Measurements from ENCODE around the gene ZNF385D.

Gene ZNF385D

GRCh38 chr3:21592828-21593227 lies 158.2 kb downstream of the ZNF385D start:
- Histone ChIP-seq H3K9me3 (no peaks in the 10 kb centered on the region), H3K27me3 (ENCODE audit: low read depth) (no peaks in the 10 kb centered on the region), H3K36me3 (replicated peaks) (no peaks in the 10 kb centered on the region), H3K4me1 (peaks cover 12% of the 10 kb centered on the region), H3K4me3 (no peak overlapping the region)
- in situ Hi-C loops (cut with MboI; ENCODE audit: low sequenced_read_pairs): no loop called here
- DNase-seq (ENCODE audit: low spot score in 2 of 2): no peak

GRCh38 chr3:21587894-21588293 lies 163.1 kb downstream of the ZNF385D start:
- no peaks in the 10 kb centered on the region for H3K9me3 ChIP-seq

GRCh38 chr3:21585216-21585740 lies 165.7 kb downstream of the ZNF385D start:
- Histone ChIP-seq H3K4me3 (no peak overlapping the region), H3K4me1 (peaks cover 5% of the 10 kb centered on the region)
- in situ Hi-C loops (cut with MboI; ENCODE audit: low sequenced_read_pairs): no loop called here

More at GRCh38 chr3:21587894-21588293, 163.1 kb downstream of the ZNF385D start:
- Histone ChIP-seq H3K4me3 (no peak overlapping the region), H3K27me3 (ENCODE audit: low read depth) (no peaks in the 10 kb centered on the region), H3K36me3 (replicated peaks) (no peaks in the 10 kb centered on the region), H3K4me1 (peaks cover 6% of the 10 kb centered on the region)
- in situ Hi-C loops (cut with MboI; ENCODE audit: low sequenced_read_pairs): no loop called here
- no peak for DNase-seq (ENCODE audit: low spot score in 2 of 2)

GRCh38 chr3:21573291-21573690 lies 177.7 kb downstream of the ZNF385D start:
- H3K4me3 ChIP-seq: no peak overlapping the region
- no peaks in the 10 kb centered on the region for H3K36me3 ChIP-seq (replicated peaks)
- no peaks in the 10 kb centered on the region for H3K9me3 ChIP-seq
- DNase-seq (ENCODE audit: low spot score in 2 of 2): no peak
- no peaks in the 10 kb centered on the region for H3K4me1 ChIP-seq
- in situ Hi-C loops (cut with MboI; ENCODE audit: low sequenced_read_pairs): no loop called here
- no peaks in the 10 kb centered on the region for H3K27me3 ChIP-seq (ENCODE audit: low read depth)

More at GRCh38 chr3:21585216-21585740, 165.7 kb downstream of the ZNF385D start:
- Histone ChIP-seq H3K36me3 (replicated peaks) (no peaks in the 10 kb centered on the region), H3K9me3 (no peaks in the 10 kb centered on the region), H3K27me3 (ENCODE audit: low read depth) (no peaks in the 10 kb centered on the region)
- no peak for DNase-seq (ENCODE audit: low spot score in 2 of 2)

- H3K36me3 ChIP-seq (replicated peaks): no peaks in the 10 kb centered on the region
- in situ Hi-C loops (cut with MboI; ENCODE audit: low sequenced_read_pairs): no loop called here
- H3K4me3 ChIP-seq: no peak overlapping the region
- H3K4me1 ChIP-seq: no peaks in the 10 kb centered on the region
- no peak for DNase-seq (ENCODE audit: low spot score in 2 of 2)
- H3K27me3 ChIP-seq (ENCODE audit: low read depth): no peaks in the 10 kb centered on the region
- H3K9me3 ChIP-seq: no peaks in the 10 kb centered on the region
Observed at GRCh38 chr3:21564531-21564930, 186.5 kb downstream of the ZNF385D start.

- Histone ChIP-seq H3K36me3 (replicated peaks) (no peaks in the 10 kb centered on the region), H3K9me3 (no peaks in the 10 kb centered on the region), H3K27me3 (ENCODE audit: low read depth) (no peaks in the 10 kb centered on the region), H3K4me3 (no peak overlapping the region), H3K4me1 (no peaks in the 10 kb centered on the region)
- in situ Hi-C loops (cut with MboI; ENCODE audit: low sequenced_read_pairs): no loop called here
- DNase-seq (ENCODE audit: low spot score in 2 of 2): no peak
Observed at GRCh38 chr3:21562243-21562642, 188.8 kb downstream of the ZNF385D start.

GRCh38 chr3:21561472-21561871 lies 189.5 kb downstream of the ZNF385D start:
- in situ Hi-C loops (cut with MboI; ENCODE audit: low sequenced_read_pairs): no loop called here
- Histone ChIP-seq H3K9me3 (no peaks in the 10 kb centered on the region), H3K36me3 (replicated peaks) (no peaks in the 10 kb centered on the region), H3K4me3 (no peak overlapping the region), H3K27me3 (ENCODE audit: low read depth) (no peaks in the 10 kb centered on the region), H3K4me1 (no peaks in the 10 kb centered on the region)
- no peak for DNase-seq (ENCODE audit: low spot score in 2 of 2)

- Histone ChIP-seq H3K9me3 (no peaks in the 10 kb centered on the region), H3K4me1 (no peaks in the 10 kb centered on the region), H3K4me3 (no peak overlapping the region), H3K27me3 (ENCODE audit: low read depth) (no peaks in the 10 kb centered on the region), H3K36me3 (replicated peaks) (no peaks in the 10 kb centered on the region)
- in situ Hi-C loops (cut with MboI; ENCODE audit: low sequenced_read_pairs): no loop called here
- no peak for DNase-seq (ENCODE audit: low spot score in 2 of 2)
Observed at GRCh38 chr3:21551019-21551418, 200.0 kb downstream of the ZNF385D start.

GRCh38 chr3:21544076-21544462 lies 206.9 kb downstream of the ZNF385D start:
- in situ Hi-C loops (cut with MboI; ENCODE audit: low sequenced_read_pairs): no loop called here
- H3K9me3 ChIP-seq: no peaks in the 10 kb centered on the region
- H3K36me3 ChIP-seq (replicated peaks): no peaks in the 10 kb centered on the region
- H3K4me1 ChIP-seq: no peaks in the 10 kb centered on the region
- no peak for DNase-seq (ENCODE audit: low spot score in 2 of 2)
- H3K27me3 ChIP-seq (ENCODE audit: low read depth): no peaks in the 10 kb centered on the region
- H3K4me3 ChIP-seq: no peak overlapping the region

GRCh38 chr3:21543380-21544075 lies 207.5 kb downstream of the ZNF385D start:
- Histone ChIP-seq H3K4me1 (no peaks in the 10 kb centered on the region), H3K27me3 (ENCODE audit: low read depth) (no peaks in the 10 kb centered on the region), H3K9me3 (no peaks in the 10 kb centered on the region), H3K4me3 (no peak overlapping the region), H3K36me3 (replicated peaks) (no peaks in the 10 kb centered on the region)
- in situ Hi-C loops (cut with MboI; ENCODE audit: low sequenced_read_pairs): no loop called here
- DNase-seq (ENCODE audit: low spot score in 2 of 2): no peak

GRCh38 chr3:21542656-21543379 lies 208.2 kb downstream of the ZNF385D start:
- in situ Hi-C loops (cut with MboI; ENCODE audit: low sequenced_read_pairs): no loop called here
- no peak overlapping the region for H3K4me3 ChIP-seq
- no peaks in the 10 kb centered on the region for H3K36me3 ChIP-seq (replicated peaks)
- H3K4me1 ChIP-seq: no peaks in the 10 kb centered on the region
- H3K9me3 ChIP-seq: no peaks in the 10 kb centered on the region
- H3K27me3 ChIP-seq (ENCODE audit: low read depth): no peaks in the 10 kb centered on the region
- DNase-seq (ENCODE audit: low spot score in 2 of 2): no peak

- no peaks in the 10 kb centered on the region for H3K36me3 ChIP-seq (replicated peaks)
- no peak for DNase-seq (ENCODE audit: low spot score in 2 of 2)
- no peak overlapping the region for H3K4me3 ChIP-seq
- H3K9me3 ChIP-seq: no peaks in the 10 kb centered on the region
- in situ Hi-C loops (cut with MboI; ENCODE audit: low sequenced_read_pairs): no loop called here
- no peaks in the 10 kb centered on the region for H3K4me1 ChIP-seq
- no peaks in the 10 kb centered on the region for H3K27me3 ChIP-seq (ENCODE audit: low read depth)
Observed at GRCh38 chr3:21540265-21540664, 210.7 kb downstream of the ZNF385D start.

- no peaks in the 10 kb centered on the region for H3K27me3 ChIP-seq (ENCODE audit: low read depth)
- H3K36me3 ChIP-seq (replicated peaks): no peaks in the 10 kb centered on the region
- H3K9me3 ChIP-seq: no peaks in the 10 kb centered on the region
- in situ Hi-C loops (cut with MboI; ENCODE audit: low sequenced_read_pairs): no loop called here
- no peak for DNase-seq (ENCODE audit: low spot score in 2 of 2)
- no peaks in the 10 kb centered on the region for H3K4me1 ChIP-seq
- no peak overlapping the region for H3K4me3 ChIP-seq
Observed at GRCh38 chr3:21534462-21534861, 216.5 kb downstream of the ZNF385D start.

GRCh38 chr3:21533002-21533401 lies 218.0 kb downstream of the ZNF385D start:
- no peaks in the 10 kb centered on the region for H3K27me3 ChIP-seq (ENCODE audit: low read depth)
- DNase-seq (ENCODE audit: low spot score in 2 of 2): no peak
- no peaks in the 10 kb centered on the region for H3K9me3 ChIP-seq
- in situ Hi-C loops (cut with MboI; ENCODE audit: low sequenced_read_pairs): no loop called here
- no peak overlapping the region for H3K4me3 ChIP-seq
- no peaks in the 10 kb centered on the region for H3K4me1 ChIP-seq
- no peaks in the 10 kb centered on the region for H3K36me3 ChIP-seq (replicated peaks)

Measured in HAP-1 (cell line).